ENCODE data around the gene HORMAD2.
"Not testable (repeated sequence)": the region's sequence is repeated elsewhere in the genome, so short reads cannot be mapped to it uniquely, and the experiment has no call there.

GRCh38 chr22:30216272-30216671 is 136.0 kb downstream of the HORMAD2 start:
- TF ChIP-seq, protein P1, sequence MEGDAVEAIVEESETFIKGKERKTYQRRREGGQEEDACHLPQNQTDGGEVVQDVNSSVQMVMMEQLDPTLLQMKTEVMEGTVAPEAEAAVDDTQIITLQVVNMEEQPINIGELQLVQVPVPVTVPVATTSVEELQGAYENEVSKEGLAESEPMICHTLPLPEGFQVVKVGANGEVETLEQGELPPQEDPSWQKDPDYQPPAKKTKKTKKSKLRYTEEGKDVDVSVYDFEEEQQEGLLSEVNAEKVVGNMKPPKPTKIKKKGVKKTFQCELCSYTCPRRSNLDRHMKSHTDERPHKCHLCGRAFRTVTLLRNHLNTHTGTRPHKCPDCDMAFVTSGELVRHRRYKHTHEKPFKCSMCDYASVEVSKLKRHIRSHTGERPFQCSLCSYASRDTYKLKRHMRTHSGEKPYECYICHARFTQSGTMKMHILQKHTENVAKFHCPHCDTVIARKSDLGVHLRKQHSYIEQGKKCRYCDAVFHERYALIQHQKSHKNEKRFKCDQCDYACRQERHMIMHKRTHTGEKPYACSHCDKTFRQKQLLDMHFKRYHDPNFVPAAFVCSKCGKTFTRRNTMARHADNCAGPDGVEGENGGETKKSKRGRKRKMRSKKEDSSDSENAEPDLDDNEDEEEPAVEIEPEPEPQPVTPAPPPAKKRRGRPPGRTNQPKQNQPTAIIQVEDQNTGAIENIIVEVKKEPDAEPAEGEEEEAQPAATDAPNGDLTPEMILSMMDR (tag by site-specific recombination; IDR thresholded peaks at IDR 0.05) = not testable (repeated sequence)
- TF ChIP-seq HOXC10 (CRISPR knock-in tag; IDR thresholded peaks at IDR 0.05); MYNN (tag by site-specific recombination; IDR thresholded peaks at IDR 0.05; ENCODE audit: borderline replicate concordance); ZNF626 (tag by site-specific recombination; IDR thresholded peaks at IDR 0.05); ZNF274 (IDR thresholded peaks at IDR 0.05; ENCODE audit: low read length); ZNF274 (tag by site-specific recombination; IDR thresholded peaks at IDR 0.05; ENCODE audit: borderline replicate concordance); ZNF843 (tag by site-specific recombination; IDR thresholded peaks at IDR 0.05); ZBTB44 (tag by site-specific recombination; IDR thresholded peaks at IDR 0.05); ZNF660 (tag by site-specific recombination; IDR thresholded peaks at IDR 0.05); TCF7L2 (IDR thresholded peaks at IDR 0.05; ENCODE audit: borderline replicate concordance, low read depth, low read length); ZXDB (tag by site-specific recombination; IDR thresholded peaks at IDR 0.05): not testable (repeated sequence)
